HFFc6 (cell line): ENCODE results near the gene KRTAP9-7. TPM values are rescaled to one million over a fixed set of nuclear protein-coding genes. Genes with fewer than 3 reads are reported as not detected.
"Not testable (repeated sequence)": the region's sequence is repeated elsewhere in the genome, so short reads cannot be mapped to it uniquely, and the experiment has no call there.

ENCODE experiments used
- DNase-seq: peaks from one replicate; pipeline ENCODE4 v3.0.0-alpha.2; 2018
- H3K27ac Mint-ChIP-seq: 2 replicates; pipeline ENCODE4 v1.8.0; 2020; ENCODE audit warnings: mild to moderate bottlenecking, mixed read lengths
- H3K27me3 Mint-ChIP-seq: 2 replicates; pipeline ENCODE4 v1.8.0; 2021; ENCODE audit warnings: mild to moderate bottlenecking, moderate library complexity, mixed read lengths; ENCODE audit not compliant: insufficient read depth
- H3K36me3 Mint-ChIP-seq: 2 replicates; pipeline ENCODE4 v1.8.0; 2021; ENCODE audit warnings: low read depth, mixed read lengths
- H3K4me1 Mint-ChIP-seq: 2 replicates; pipeline ENCODE4 v1.8.0; 2020; ENCODE audit warnings: low read depth, mixed read lengths
- H3K4me3 Mint-ChIP-seq: 2 replicates; pipeline ENCODE4 v1.8.0; 2020; ENCODE audit warnings: mild to moderate bottlenecking, moderate library complexity, mixed read lengths
- H3K9me3 Mint-ChIP-seq: 2 replicates; pipeline ENCODE4 v1.8.0; 2020; ENCODE audit warnings: mild to moderate bottlenecking, mixed read lengths
- CTCF ChIP-seq: fragments of 200-600 bp; sonication (generic); IDR thresholded peaks from 2 replicates; pipeline ENCODE4 v1.5.0; 2021; ENCODE audit warnings: antibody characterized with exemption, mild to moderate bottlenecking
- total RNA-seq, 6 experiments: library from RNA; stranded (reverse); fragmentation: NEBNext Ultra II Directional; extraction: Animal tissue kit (Norgen Biotek cat#: 25700); gene quantifications; 2 replicates in 1 of 6; 3 replicates in 5 of 6; pipeline ENCODE4 v1.2.3, GENCODE V29; 2021

The KRTAP9-7 gene
- total RNA-seq, 6 experiments from 2014 or later: not detected

GRCh38 chr17:41249637-41250240 lies 25.8 kb upstream of the KRTAP9-7 start, which contains the start of gene KRTAP9-4:
TSS of gene KRTAP9-4 (plus strand) at chr17:41249687. CDS start at chr17:41249721, 34 bp downstream.
- not testable (repeated sequence) for H3K27me3 Mint-ChIP-seq, H3K36me3 Mint-ChIP-seq, H3K9me3 Mint-ChIP-seq, H3K27ac Mint-ChIP-seq, H3K4me1 Mint-ChIP-seq, DNase-seq, H3K4me3 Mint-ChIP-seq

GRCh38 chr17:41251261-41251660 lies 24.2 kb upstream of the KRTAP9-7 start:
- no peaks in the 10 kb centered on the region for H3K9me3 Mint-ChIP-seq
- peaks cover 8% of the 10 kb centered on the region for H3K27me3 Mint-ChIP-seq
- no peak for DNase-seq
- H3K36me3 Mint-ChIP-seq: no peaks in the 10 kb centered on the region
- peaks cover 21% of the 10 kb centered on the region for H3K4me1 Mint-ChIP-seq
- no peak for TF ChIP-seq CTCF
- H3K4me3 Mint-ChIP-seq: no peak overlapping the region
- H3K27ac Mint-ChIP-seq: no peak overlapping the region

- Mint-ChIP-seq H3K4me3 (no peak overlapping the region), H3K9me3 (no peaks in the 10 kb centered on the region), H3K36me3 (no peaks in the 10 kb centered on the region), H3K4me1 (peaks cover 33% of the 10 kb centered on the region), H3K27me3 (peaks cover 5% of the 10 kb centered on the region), H3K27ac (no peak overlapping the region; the same call in 1 of the 2 replicates)
- no peak for TF ChIP-seq CTCF
- no peak for DNase-seq
Observed at GRCh38 chr17:41254861-41255260, 20.6 kb upstream of the KRTAP9-7 start.

- H3K36me3 Mint-ChIP-seq, H3K9me3 Mint-ChIP-seq, H3K27ac Mint-ChIP-seq, H3K27me3 Mint-ChIP-seq: not testable (repeated sequence)
- Mint-ChIP-seq H3K4me3 (peak within 1 kb of the TSS; percentile 3; the same call in 1 of the 2 replicates), H3K4me1 (peaks cover 33% of the 10 kb centered on the region)
- DNase-seq: peak; percentile 2
Observed at GRCh38 chr17:41255381-41256290, 19.9 kb upstream of the KRTAP9-7 start, which contains the start of gene KRTAP9-9. TSS of gene KRTAP9-9 (plus strand) at chr17:41255384.

GRCh38 chr17:41256291-41256685 lies 19.2 kb upstream of the KRTAP9-7 start:
- Mint-ChIP-seq H3K27me3 (peaks cover 5% of the 10 kb centered on the region), H3K4me3 (no peak overlapping the region), H3K36me3 (no peaks in the 10 kb centered on the region), H3K9me3 (no peaks in the 10 kb centered on the region), H3K4me1 (peaks cover 33% of the 10 kb centered on the region), H3K27ac (no peak overlapping the region)
- no peak for DNase-seq
- TF ChIP-seq CTCF: no peak

- no peak overlapping the region for H3K27ac Mint-ChIP-seq
- no peaks in the 10 kb centered on the region for H3K36me3 Mint-ChIP-seq
- peaks cover 3% of the 10 kb centered on the region for H3K27me3 Mint-ChIP-seq
- no peak overlapping the region for H3K4me3 Mint-ChIP-seq
- no peaks in the 10 kb centered on the region for H3K9me3 Mint-ChIP-seq
- H3K4me1 Mint-ChIP-seq: peaks cover 35% of the 10 kb centered on the region
- no peak for TF ChIP-seq CTCF
- no peak for DNase-seq
Observed at GRCh38 chr17:41258406-41258805, 17.1 kb upstream of the KRTAP9-7 start.
